AG09309 (cell line): ENCODE data around the gene MYL2.

Experiments used
- DNase-seq: peaks from one replicate; pipeline ENCODE4 v3.0.0-alpha.2; 2010; ENCODE audit warnings: low read depth
- H3K4me3 ChIP-seq: 2 replicates; pipeline ENCODE4 v1.5.1; 2011; ENCODE audit warnings: mild to moderate bottlenecking, low read depth, low read length, moderate library complexity; ENCODE audit not compliant: control insufficient read depth
- CTCF ChIP-seq: IDR thresholded peaks from 2 replicates; pipeline ENCODE4 v1.5.1; 2011; ENCODE audit warnings: mild to moderate bottlenecking, low read depth, low read length, inconsistent platforms; ENCODE audit not compliant: insufficient read depth, control insufficient read depth; ENCODE audit errors: missing control alignments

The MYL2 gene

GRCh38 chr12:110913119-110914056 is 7.0 kb downstream of the MYL2 start:
- DNase-seq, result no peak
- no peak overlapping the region for H3K4me3 ChIP-seq
- no peak for TF ChIP-seq CTCF

GRCh38 chr12:110912263-110912662 is 8.1 kb downstream of the MYL2 start:
- no peak for DNase-seq
- no peak for TF ChIP-seq CTCF

GRCh38 chr12:110908377-110909152 is 11.8 kb downstream of the MYL2 start:
- no peak for TF ChIP-seq CTCF
- DNase-seq, result no peak
- no peak overlapping the region for H3K4me3 ChIP-seq

More at GRCh38 chr12:110912263-110912662, 8.1 kb downstream of the MYL2 start:
- no peak overlapping the region for H3K4me3 ChIP-seq

GRCh38 chr12:110907583-110907982 is 12.8 kb downstream of the MYL2 start:
- no peak for DNase-seq
- no peak for TF ChIP-seq CTCF

GRCh38 chr12:110906985-110907384 is 13.4 kb downstream of the MYL2 start:
- TF ChIP-seq CTCF, result no peak
- no peak for DNase-seq
- H3K4me3 ChIP-seq, result no peak overlapping the region

More at GRCh38 chr12:110907583-110907982, 12.8 kb downstream of the MYL2 start:
- H3K4me3 ChIP-seq, result no peak overlapping the region

GRCh38 chr12:110906516-110906915 is 13.9 kb downstream of the MYL2 start:
- no peak for DNase-seq
- no peak overlapping the region for H3K4me3 ChIP-seq
- TF ChIP-seq CTCF, result no peak
